NCI-H2196 treated with DMSO at 0.1 percent for 48 hours (cell line): ENCODE measurements around the gene UBR2.
"Not testable (repeated sequence)": the region's sequence is repeated elsewhere in the genome, so short reads cannot be mapped to it uniquely, and the experiment has no call there.

ENCODE experiments used
- DNase-seq: peaks from one replicate; lab custom pipeline; 2025; ENCODE audit not compliant: unreplicated experiment; lab: John Stamatoyannopoulos, UW

Gene UBR2

DNA sequence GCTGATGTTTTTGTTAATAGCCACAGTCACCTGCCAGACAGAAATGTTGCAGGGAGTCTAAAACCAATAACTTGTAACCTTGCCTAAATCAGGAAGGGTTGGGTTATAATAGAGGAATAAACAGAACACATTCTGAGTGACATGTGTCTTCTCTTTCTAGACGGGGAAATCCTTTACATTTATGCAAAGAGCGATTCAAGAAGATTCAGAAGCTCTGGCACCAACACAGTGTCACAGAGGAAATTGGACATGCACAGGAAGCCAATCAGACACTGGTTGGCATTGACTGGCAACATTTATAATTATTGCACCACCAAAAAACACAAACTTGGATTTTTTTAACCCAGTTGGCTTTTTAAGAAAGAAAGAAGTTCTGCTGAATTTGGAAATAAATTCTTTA is 127.0 kb downstream of the UBR2 start:
- DNase-seq: no peak

DNA sequence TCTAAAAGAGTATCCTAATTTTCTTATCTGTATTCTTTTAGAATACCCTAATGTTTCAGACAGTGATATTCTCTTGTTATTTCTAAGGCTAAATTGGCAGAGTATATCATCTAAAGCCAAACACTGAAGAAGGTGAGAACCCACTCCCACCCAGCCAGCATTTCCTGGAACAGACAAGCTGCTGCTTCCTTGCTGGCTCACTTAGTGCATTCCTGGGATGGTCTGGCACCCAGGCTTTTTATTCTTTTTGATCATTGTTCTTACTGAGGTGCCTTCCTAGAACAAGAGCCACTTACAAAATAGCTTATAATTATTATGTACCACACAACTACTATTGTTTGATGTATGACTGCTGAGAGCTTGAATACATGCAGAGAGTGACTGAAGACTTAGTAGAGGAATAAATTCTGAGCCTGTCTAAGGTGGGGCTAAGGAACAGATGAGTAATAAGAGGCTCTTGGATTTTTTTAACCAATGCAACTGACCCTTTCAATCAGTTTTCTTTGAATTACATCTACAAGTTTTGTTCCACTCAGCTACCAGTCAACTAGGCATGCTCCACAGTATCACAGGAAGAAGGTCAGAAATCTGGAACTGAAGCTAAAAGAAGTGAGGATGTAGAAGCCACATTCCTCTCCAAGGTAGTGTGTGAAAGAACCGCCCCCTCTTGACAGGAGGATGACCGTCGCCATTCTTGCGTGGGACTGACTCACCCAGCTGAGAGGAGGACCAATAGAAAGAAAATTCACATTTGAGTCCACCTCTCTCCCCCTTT is 128.5 kb downstream of the UBR2 start:
- DNase-seq: no peak

GRCh38 chr6:42693725-42694323 is 130.0 kb downstream of the UBR2 start:
- DNase-seq: no peak

- DNase-seq: no peak
These were observed 130.8 kb downstream of the UBR2 start for GRCh38 chr6:42694586-42694985.

GRCh38 chr6:42696526-42697267 is 132.9 kb downstream of the UBR2 start:
- DNase-seq: no peak

- DNase-seq: no peak
These were observed 133.4 kb downstream of the UBR2 start for GRCh38 chr6:42697268-42697655.

GRCh38 chr6:42698217-42698616 is 134.4 kb downstream of the UBR2 start:
- DNase-seq: no peak

GRCh38 chr6:42702200-42702599 is 138.4 kb downstream of the UBR2 start:
- no peak for DNase-seq

- not testable (repeated sequence) for DNase-seq
These were observed 139.0 kb downstream of the UBR2 start for GRCh38 chr6:42702786-42703185.

GRCh38 chr6:42704251-42704936 is 140.6 kb downstream of the UBR2 start:
- DNase-seq: no peak

DNA sequence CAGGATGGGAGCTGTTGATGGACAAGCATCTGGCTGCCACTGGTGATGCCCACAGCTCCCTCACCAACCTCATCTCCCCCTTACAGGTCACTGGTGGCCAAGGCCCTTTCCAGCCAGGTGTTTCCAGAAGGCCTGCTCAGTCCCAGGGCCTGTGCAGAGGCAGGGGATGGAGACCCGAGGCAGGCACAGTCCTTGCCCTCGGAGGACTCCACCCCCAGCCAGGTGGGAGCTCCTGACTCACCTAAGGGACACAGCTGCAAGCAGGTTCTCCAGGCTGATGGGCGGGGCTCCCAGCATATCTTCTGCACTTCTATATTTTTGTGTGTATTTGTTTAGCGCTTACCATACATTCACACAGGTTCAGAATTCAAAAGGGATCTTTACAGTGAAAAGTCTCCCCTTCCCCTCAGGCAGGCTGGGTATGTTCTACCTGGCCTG is 141.1 kb downstream of the UBR2 start:
- DNase-seq: no peak

DNA sequence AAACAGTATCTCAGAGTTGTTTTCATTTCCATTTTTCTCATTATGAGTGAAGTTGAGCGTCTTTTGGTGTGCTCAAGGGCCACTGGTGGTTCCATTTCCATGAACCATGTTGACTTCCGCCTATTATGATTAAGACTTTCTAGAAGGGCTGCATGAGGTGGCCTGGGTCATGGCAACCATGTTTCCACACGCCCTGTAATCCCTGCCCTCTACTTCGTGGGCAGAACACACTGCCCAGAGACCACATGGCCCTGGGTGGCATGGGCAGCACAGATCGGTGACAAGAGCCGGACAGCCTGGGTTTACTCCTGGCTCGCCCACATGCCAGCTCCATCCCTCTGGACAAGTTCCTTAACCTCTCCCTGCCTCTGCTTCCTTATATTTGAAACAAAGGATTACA is 143.8 kb downstream of the UBR2 start:
- DNase-seq: no peak

DNA sequence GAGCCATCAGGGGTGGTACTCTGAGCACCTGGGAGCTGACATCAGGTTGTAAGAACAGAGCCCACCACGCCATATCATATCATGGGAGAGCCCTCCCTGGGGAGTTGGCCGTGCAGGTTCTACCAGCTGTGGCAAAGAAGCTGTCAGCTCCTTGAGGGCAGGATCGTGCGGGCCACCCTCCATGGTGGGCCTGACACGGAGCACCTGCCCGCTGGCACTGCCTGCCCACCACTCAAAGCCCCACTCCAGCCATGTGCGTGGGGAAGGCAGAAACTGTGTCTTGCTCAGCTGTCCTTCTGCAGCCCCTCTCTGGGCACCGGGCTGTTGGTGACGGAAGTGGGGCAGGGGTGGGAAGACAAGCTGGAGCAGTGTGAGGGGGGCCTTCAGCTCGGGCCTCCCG is 144.3 kb downstream of the UBR2 start:
- DNase-seq: no peak

DNA sequence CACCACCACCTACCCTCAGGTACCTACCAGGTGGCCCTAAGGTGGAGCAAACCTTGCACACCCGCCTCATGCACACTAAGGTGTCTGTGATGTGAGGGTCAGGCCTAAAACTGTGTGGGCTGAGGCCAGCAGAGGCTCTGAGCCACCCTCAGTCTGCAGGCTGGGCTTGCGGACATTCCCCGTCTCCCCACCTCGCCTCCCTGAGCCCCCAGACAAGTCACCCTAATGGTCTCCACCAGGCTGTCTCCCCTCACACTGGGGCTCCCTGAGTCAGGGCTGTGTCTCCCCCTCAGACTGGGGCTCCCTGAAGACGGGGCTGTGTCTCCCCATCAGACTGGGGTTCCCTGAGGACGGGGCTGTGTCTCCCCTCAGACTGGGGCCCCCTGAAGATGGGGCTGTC is 146.0 kb downstream of the UBR2 start:
- no peak for DNase-seq

DNA sequence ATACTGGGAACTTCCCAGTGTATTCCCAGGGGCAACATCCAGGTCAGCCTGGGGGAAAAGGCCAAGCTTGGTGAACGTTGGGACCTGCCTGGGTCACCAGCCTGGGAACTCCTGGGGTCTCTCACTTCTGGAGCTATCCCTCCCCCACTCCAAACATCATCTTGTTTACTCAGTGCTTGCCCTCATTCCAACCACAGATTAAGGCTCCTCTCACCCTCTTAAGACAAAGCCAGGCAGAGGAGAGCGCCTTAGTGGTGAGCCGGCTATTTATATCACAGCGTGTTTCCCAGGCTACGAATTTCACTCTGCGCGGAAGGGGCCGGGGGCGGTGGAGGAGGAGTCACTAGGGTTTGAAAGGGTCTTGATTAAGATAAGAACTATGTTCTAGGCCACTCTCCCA is 146.5 kb downstream of the UBR2 start:
- no peak for DNase-seq

DNA sequence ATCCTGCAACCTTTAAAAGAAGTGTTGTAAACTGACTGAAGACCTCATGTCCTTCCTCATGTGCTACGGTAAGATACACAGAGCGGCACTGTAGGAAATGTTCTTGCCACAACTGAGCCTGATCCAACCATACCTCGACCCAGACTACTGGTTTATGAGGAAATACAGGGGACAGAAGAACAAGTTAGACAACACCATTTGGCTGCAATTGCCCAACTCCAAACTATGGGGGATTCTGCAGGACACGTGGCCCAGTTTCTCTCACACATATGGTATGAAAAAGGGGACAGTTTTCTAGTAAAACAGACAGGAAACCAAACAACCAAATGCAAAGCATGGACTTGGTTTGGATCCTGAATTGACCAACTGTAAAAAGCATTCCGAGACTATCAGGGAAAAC is 148.1 kb downstream of the UBR2 start:
- no peak for DNase-seq

GRCh38 chr6:42714098-42714761 is 150.4 kb downstream of the UBR2 start:
- no peak for DNase-seq

DNA sequence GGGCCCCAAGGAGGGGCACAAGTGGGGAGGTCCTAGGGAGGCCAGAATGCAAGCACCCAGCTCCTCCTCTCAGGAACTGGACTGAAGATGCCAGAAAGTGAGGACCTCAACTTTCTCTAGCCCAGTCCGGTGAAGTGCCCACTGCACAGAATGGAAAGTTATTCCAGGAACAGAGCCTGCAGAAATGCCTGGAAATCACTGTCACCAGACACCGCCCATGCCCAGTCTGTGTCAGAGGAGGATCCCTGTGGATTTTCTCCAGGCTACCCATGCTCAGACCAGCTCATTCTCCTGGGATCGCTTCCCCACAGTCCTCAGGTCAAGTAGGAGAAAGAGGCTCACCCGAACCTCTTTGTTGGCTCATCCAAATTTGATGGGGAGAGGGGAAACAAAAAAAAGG is 152.0 kb downstream of the UBR2 start:
- no peak for DNase-seq

- DNase-seq: no peak
These were observed 156.9 kb downstream of the UBR2 start for GRCh38 chr6:42720739-42721138.

- no peak for DNase-seq
These were observed 158.7 kb downstream of the UBR2 start, which contains the start of gene PRPH2 for GRCh38 chr6:42722497-42722896. TSS of gene PRPH2 (minus strand) at chr6:42722597. CDS start at chr6:42722334, 263 bp downstream.

- DNase-seq: no peak
These were observed 161.0 kb downstream of the UBR2 start for GRCh38 chr6:42724825-42725224.
